Measurements from ENCODE around the gene LEF1. TPM values are rescaled to one million over a fixed set of nuclear protein-coding genes. Genes with fewer than 3 reads are reported as not detected.

The LEF1 gene
- polyA plus RNA-seq, 1 donor (not counting 4 experiments of a cell fraction or from before 2014, with no cell fraction given): 1.5 TPM

GRCh38 chr4:108107101-108107500, 61.6 kb downstream of the LEF1 start:
- dilution Hi-C loops (cut with MboI; ENCODE audit: extremely low pct_ligation_motif_present, low sequenced_read_pairs): no loop called here
- Histone ChIP-seq H3K27ac (ENCODE audit: control insufficient read depth, insufficient read depth, low read length) (no peak overlapping the region), H3K9me1 (ENCODE audit: control insufficient read depth, extremely low read depth, insufficient read depth, low read length) (no peaks in the 10 kb centered on the region), H3K4me1 (ENCODE audit: control insufficient read depth, extremely low read depth, insufficient read depth, low read length) (no peaks in the 10 kb centered on the region), H4K20me1 (ENCODE audit: control insufficient read depth, extremely low read depth, insufficient read depth, low read length) (no peaks in the 10 kb centered on the region), H3K9ac (ENCODE audit: control insufficient read depth, extremely low read depth, insufficient read depth, low read length) (no peak overlapping the region), H3K4me2 (ENCODE audit: control insufficient read depth, extremely low read depth, insufficient read depth, low read depth, low read length) (no peak overlapping the region), H3K79me2 (ENCODE audit: control insufficient read depth, insufficient read depth, low read length) (no peaks in the 10 kb centered on the region), H2AFZ (ENCODE audit: control insufficient read depth, low read length) (no peak overlapping the region), H3K9me3 (ENCODE audit: control insufficient read depth, low read depth, low read length) (no peaks in the 10 kb centered on the region), H3K27me3 (ENCODE audit: control insufficient read depth, extremely low read depth, insufficient read depth, low read length) (no peaks in the 10 kb centered on the region), H3K4me3 (ENCODE audit: control insufficient read depth in 2 of 3, extremely low read depth in 1 of 3, insufficient read depth in 2 of 3, low read depth in 1 of 3, low read length in 3 of 3) (no peak overlapping the region), H3K36me3 (ENCODE audit: control insufficient read depth in 2 of 2, extremely low read depth in 1 of 2, insufficient read depth in 2 of 2, low read length in 2 of 2) (no peaks in the 10 kb centered on the region)
- DNase-seq (ENCODE audit: low read depth, low spot score) (no peak), FAIRE-seq (no peak)
- no peak for TF ChIP-seq EZH2 (IDR thresholded peaks at IDR 0.05; ENCODE audit: low read length)
- TF ChIP-seq CTCF (optimal IDR thresholded peaks at IDR 0.05 in 1 of 3, IDR thresholded peaks at IDR 0.05 in 1 of 3, conservative IDR thresholded peaks at IDR 0.05 in 1 of 3; ENCODE audit: extremely low read depth in 1 of 3, insufficient read depth in 2 of 3, low read length in 3 of 3): no peak

- Histone ChIP-seq H3K4me1 (ENCODE audit: control insufficient read depth, extremely low read depth, insufficient read depth, low read length) (no peaks in the 10 kb centered on the region), H4K20me1 (ENCODE audit: control insufficient read depth, extremely low read depth, insufficient read depth, low read length) (no peaks in the 10 kb centered on the region), H3K27ac (ENCODE audit: control insufficient read depth, insufficient read depth, low read length) (no peak overlapping the region), H3K9ac (ENCODE audit: control insufficient read depth, extremely low read depth, insufficient read depth, low read length) (no peak overlapping the region), H3K9me3 (ENCODE audit: control insufficient read depth, low read depth, low read length) (no peaks in the 10 kb centered on the region), H3K36me3 (ENCODE audit: control insufficient read depth in 2 of 2, extremely low read depth in 1 of 2, insufficient read depth in 2 of 2, low read length in 2 of 2) (no peaks in the 10 kb centered on the region), H2AFZ (ENCODE audit: control insufficient read depth, low read length) (no peak overlapping the region), H3K4me2 (ENCODE audit: control insufficient read depth, extremely low read depth, insufficient read depth, low read depth, low read length) (no peak overlapping the region), H3K4me3 (ENCODE audit: control insufficient read depth in 2 of 3, extremely low read depth in 1 of 3, insufficient read depth in 2 of 3, low read depth in 1 of 3, low read length in 3 of 3) (no peak overlapping the region), H3K79me2 (ENCODE audit: control insufficient read depth, insufficient read depth, low read length) (no peaks in the 10 kb centered on the region), H3K27me3 (ENCODE audit: control insufficient read depth, extremely low read depth, insufficient read depth, low read length) (no peaks in the 10 kb centered on the region), H3K9me1 (ENCODE audit: control insufficient read depth, extremely low read depth, insufficient read depth, low read length) (no peaks in the 10 kb centered on the region)
- dilution Hi-C loops (cut with MboI; ENCODE audit: extremely low pct_ligation_motif_present, low sequenced_read_pairs): no loop called here
- DNase-seq (ENCODE audit: low read depth, low spot score): no peak
- TF ChIP-seq CTCF (optimal IDR thresholded peaks at IDR 0.05 in 1 of 3, IDR thresholded peaks at IDR 0.05 in 1 of 3, conservative IDR thresholded peaks at IDR 0.05 in 1 of 3; ENCODE audit: extremely low read depth in 1 of 3, insufficient read depth in 2 of 3, low read length in 3 of 3): no peak
- TF ChIP-seq EZH2 (IDR thresholded peaks at IDR 0.05; ENCODE audit: low read length): no peak
- FAIRE-seq: no peak
Observed at GRCh38 chr4:108106186-108106585, 62.5 kb downstream of the LEF1 start.
